ENCODE results near the gene MBTD1. TPM values are rescaled to one million over a fixed set of nuclear protein-coding genes. Genes with fewer than 3 reads are reported as not detected.
"Not testable (repeated sequence)": the region's sequence is repeated elsewhere in the genome, so short reads cannot be mapped to it uniquely, and the experiment has no call there.

Gene MBTD1
- polyA plus RNA-seq, 3 donors = 50.8 to 55.9 (median 51.2) TPM

DNA sequence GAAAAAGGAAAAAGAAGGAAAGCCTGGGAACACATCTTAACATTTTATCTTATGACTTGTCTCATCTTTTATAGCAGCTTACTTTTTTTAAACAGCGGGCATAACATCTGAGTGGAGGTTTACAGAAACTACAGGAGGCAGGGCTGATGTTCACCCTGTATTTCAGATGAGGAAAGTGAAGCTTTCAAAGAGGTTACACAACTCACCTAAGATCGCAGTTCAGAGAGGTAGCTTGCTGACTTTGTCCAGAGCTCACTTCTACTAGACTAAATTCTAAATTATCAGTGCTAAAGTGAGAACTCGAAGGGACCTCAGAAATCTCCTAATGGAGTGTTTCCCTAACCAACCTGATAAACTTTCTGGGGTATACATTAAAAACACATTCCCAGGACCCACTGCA is 3.7 kb downstream of the MBTD1 start:
- no peak for DNase-seq (ENCODE audit: low read depth in 3 of 3, low spot score in 2 of 3)

DNA sequence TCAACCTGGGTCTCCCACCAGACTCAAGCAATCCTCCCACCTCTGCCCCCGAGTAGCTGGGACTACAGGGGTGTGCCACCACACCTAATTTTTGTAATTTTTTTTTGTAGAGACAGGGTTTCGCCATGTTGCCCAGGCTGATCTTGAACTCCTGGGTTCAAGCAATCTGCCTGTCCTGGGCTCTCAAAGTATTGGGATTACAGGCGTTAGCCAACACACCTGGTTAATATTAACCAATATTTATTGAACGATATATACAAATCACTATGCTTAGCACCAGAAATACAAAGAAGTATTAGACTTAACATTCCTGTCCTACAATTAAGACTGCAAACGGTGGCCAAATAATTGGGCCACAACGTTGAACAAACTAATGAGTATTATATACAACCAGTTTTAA is 4.2 kb downstream of the MBTD1 start:
- DNase-seq (ENCODE audit: low read depth in 3 of 3, low spot score in 2 of 3) = no peak

DNA sequence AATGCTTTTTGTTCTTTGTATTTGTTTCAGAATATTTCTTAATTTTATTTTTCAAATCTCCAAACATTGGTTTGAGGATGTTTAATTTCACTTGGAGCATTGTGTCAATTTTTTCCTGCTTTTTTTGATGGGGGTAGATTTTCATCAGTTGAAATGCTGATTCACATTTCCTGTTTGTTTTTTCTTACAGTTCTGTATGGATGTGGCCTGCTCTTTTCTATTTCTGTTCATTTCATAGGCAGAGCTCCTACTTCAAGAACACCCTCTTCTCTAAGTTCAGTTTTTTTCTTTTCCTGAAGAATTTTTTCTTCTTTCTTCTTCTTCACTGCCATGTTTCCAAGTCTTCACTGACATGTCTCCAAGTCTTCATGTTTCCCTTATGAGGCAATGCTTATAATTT is 8.8 kb downstream of the MBTD1 start:
- DNase-seq (ENCODE audit: low read depth in 3 of 3, low spot score in 2 of 3) = no peak

DNA sequence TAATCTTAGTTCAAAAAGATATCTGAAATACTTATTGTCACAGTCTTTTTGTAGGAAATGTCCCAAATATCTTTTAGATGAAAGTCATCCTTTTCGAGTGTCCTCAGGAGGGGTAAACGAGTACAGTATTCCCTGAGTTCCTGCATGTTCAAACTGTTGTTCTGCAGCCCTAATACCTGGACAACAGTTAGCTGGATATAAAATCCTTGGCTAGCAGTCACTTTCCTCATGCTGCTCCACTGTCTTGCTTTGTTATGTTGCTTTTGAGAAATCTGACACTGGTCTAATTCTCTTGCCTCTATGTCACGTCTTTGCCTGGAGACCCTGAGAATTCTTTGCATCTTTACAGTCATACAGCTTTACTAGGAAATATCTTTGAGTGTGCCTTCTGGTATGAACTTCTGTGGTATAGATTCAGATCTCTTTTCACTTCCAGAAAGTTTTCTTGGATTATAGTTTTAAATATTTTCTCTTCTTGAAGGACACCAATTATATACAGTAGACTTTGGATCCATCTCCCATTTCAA is 9.5 kb downstream of the MBTD1 start:
- DNase-seq (ENCODE audit: low read depth in 3 of 3, low spot score in 2 of 3) = no peak

DNA sequence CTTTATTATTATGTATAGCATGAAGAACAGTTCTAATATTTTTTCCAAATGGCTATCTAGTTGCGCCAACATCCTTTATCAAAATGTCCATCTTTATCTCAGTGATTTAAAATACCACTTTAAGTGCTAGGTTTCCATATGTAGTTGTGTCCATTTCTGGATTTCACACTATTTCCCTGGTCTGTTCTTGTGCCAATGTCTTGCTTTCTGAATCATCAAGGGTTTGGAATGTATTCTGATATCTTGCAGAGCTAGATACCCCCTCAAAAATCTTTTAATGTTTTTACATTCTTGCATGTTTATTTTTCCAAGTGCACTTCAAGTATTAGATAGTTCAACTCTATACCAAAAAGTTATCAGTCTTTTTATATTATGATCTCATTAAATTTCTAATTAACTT is 14.3 kb downstream of the MBTD1 start:
- DNase-seq (ENCODE audit: low read depth in 3 of 3, low spot score in 2 of 3) = no peak

DNA sequence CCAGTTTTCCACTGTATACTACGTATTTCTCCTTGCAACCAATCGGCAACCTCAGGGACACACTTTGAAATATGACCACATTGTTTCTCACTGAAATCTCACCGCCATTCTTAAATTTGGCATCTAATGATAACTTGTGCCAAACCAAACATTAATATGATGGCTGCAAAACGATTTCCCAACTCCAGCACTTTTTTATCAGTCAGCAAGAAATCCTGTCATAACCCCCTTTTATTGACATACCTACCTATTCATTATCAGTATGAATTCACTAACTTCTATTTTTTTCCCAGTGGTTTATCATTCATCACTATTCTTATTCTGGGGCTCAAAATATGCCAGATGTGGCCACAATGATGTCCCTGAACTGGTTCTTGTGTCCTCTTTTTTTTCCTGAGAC is 15.8 kb downstream of the MBTD1 start:
- DNase-seq (ENCODE audit: low read depth in 3 of 3, low spot score in 2 of 3) = no peak

DNA sequence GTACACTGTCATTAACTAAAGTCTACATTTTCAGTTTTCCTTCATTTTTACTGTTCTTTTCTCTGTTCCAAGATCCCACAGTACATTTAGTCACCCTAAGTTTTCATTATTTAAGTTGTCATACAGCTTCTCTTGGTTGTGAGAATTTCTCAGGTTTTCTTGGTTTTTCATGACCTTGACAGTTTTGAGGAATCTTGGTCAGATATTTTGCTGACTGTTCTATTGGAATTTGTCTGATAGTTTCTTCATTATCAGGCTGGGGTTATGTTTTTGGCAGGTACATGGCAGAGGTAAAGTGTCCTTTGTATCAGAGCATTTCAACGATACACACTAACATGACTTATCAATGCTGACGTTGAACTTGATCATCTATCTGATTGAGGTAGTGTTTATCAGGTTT is 19.6 kb downstream of the MBTD1 start:
- DNase-seq (ENCODE audit: low read depth in 3 of 3, low spot score in 2 of 3) = no peak

DNA sequence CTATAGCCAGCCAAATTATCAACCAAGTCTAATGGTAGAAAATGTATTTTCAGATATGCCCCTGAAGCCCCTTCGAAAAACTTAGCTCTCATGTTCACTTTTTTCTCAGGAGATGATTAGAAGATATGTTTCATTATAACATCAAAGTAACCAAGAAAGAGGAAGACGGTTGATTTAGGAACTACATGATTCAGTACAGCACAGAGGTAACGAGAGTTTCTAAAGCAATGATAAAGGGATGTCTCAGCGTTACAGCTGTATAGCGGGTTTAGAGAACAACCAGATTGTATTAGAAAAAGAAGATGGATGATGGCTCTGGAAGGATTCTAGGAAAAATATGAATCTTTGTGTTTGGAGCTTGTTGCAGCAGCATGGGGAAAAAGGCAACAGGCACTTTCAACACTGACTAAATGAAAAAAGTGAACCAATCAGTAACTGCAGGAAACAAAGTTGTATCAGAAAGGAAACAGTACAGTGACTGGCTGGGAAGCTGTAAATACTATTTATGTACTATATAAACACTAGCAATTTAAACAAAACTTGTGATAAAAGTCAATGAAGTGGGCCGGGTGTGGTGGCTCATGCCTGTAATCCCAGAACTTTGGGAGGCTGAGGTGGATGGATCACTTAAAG is 21.5 kb downstream of the MBTD1 start:
- DNase-seq (ENCODE audit: low read depth in 3 of 3, low spot score in 2 of 3) = no peak

DNA sequence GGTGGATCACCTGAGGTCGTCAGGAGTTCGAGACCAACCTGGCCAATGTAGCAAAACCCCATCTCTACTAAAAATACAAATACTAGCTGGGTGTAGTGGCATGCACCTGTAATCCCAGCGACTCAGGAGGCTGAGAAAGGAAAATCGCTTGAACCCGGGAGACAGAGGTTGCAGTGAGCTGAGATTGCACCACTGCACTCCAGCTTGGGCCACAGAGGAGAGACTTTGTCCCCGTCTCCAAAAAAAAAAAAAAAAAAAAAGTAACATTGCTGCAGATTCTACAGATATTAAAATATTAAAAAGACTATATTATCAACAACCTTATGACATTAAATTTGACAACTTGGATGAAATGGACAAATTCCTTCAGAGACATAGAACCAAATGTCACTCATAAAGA is 25.7 kb downstream of the MBTD1 start:
- DNase-seq (ENCODE audit: low read depth in 3 of 3, low spot score in 2 of 3) = no peak

DNA sequence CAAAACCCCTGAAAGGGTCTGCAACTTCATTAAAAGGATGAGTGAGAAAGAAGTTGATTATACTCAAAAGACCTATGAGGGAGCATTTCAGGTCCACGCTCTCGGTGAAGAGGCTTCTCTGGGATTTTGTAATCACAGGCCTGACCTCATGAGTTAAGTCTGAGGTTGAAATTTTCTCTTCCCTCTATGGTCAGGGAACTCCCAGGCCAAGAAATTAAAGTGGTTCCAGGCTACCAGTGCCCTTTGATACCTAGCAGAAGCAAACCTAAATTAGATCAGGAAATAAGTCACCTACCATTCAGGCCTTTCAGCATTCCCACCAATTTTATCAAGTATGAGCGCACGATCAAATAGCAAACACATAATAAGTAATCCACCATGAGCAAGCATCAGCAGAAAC is 27.9 kb downstream of the MBTD1 start:
- DNase-seq (ENCODE audit: low read depth in 3 of 3, low spot score in 2 of 3) = no peak

DNA sequence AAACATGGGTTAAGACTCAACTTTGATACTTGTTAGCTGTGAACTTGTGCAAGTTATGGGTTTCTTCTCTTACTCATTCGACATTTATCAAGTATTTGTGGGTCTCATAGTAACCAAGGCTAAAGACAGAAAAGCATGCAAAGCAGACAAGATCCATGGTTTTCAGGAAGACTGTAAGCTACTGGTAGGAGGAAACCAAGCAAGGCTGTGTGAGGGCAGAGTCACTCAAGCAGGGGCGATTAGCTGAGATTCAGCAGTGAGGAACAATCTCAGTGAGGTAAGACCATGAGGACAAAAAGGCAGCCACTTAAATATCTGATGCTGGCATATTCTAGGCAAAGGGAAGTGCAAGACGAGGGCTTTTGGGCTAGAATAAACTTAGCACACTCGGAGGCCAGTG is 29.5 kb downstream of the MBTD1 start:
- DNase-seq (ENCODE audit: low read depth in 3 of 3, low spot score in 2 of 3) = no peak

DNA sequence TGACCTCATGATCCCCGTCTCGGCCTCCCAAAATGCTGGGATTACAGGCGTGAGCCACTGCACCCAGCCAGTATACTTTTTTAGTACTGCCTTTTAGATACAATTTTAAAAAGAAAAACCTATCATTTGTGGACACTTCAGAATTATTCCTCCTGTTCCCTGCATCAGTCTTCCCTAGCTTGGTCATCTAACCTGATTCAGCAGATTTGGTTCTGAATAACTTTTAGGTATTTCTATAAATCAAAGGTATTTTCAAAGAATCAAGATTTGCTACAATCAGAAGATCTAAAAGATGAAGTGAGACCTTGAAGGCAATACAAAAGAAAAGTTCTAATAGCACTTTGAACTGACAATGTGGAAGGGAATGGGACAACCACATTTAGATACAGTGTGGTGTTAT is 30.0 kb downstream of the MBTD1 start:
- no peak for DNase-seq (ENCODE audit: low read depth in 3 of 3, low spot score in 2 of 3)

DNA sequence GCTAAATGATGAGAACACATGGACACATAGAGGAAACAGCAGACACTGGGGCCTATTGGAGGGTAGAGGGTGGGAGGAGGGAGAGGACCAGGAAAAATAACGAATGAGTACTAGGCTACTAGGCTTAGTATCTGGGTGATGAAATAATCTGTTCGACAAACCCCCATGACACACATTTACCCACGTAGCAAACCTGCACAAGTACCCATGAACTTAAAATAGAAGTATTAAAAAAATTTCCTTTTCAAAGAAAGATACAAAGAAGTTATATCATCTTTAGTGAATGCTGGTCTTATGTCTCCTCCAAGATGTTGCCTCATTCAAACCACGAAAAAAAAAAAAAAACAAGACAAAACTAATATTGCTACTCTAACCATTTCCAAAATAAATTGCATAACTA is 31.7 kb downstream of the MBTD1 start:
- no peak for DNase-seq (ENCODE audit: low read depth in 3 of 3, low spot score in 2 of 3)

DNA sequence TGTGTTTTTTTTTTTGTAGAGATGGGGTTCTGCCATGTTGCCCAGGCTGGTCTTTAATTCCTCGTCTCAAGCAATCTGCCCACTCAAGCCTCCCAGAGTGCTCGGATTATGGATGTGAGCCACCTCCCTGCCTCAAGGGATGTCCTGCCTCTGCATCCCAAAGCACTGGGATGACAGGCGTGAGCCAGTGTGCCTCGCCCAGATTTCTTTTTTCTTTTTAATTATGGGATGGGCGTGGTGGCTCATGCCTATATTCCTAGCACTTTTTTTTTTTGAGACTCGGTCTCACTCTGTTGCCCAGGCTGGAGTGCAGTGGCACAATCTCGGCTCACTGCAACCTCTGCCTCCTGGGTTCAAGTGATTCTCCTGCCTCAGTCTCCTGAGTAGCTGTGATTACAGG is 34.3 kb downstream of the MBTD1 start:
- not testable (repeated sequence) for DNase-seq (ENCODE audit: low read depth in 3 of 3, low spot score in 2 of 3)

DNA sequence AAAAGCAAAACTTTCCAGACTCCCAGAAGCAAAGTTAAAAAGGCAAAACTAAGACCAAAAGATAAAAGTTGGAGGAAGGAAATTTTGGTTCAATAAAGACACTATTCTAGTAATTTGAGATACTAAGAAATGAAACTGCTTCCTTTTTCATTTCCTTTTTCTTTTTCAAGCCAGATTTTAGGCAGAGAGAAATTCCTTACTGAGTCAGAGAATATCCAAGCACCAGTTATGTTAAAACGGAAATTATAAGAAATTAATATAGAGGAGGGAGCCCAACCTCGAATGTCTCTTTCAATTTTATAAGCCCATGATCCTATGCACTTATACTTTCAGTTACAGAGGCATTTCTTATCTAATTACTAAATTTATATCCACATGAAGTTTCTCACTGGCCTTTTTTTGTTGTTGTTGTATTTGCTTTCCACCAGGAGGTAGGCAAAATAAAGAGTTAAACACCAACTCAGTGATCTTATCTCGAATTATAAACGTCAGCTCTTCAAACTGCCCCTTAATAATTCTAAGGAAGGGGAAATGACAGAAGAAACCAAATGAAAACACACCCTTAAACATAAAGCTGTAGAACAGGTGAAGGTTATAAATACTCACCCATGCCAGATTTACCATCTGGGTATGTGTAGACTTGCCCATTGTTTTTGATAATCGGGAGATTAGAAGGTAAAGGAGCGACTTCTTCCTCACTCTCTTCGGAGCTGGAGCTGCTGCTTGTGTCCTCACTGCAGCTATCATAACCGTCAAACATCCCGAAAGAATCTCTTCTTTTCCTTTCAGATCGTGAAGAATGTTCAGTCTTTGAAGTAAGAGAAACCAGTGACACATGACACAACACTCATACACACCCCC is 35.2 kb downstream of the MBTD1 start:
- no peak for DNase-seq (ENCODE audit: low read depth in 3 of 3, low spot score in 2 of 3)

DNA sequence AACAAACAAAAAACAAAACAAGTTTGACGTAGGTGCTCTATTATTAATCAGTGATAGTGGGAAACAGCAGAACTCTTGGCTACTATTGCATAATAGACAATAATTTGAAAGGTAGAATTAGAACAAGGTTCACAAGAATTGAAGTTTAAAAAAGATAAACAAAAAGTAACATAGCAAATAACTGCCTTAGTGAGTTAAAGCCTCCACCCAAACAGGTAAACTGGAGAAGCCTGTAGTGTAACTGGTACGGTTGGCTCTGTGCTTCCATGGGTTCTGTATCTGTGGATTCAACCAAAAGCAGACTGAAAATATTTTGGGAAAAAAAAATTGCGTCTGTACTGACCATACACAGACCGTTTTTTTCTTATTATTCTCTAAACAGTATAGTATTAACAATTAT is 38.5 kb downstream of the MBTD1 start:
- no peak for DNase-seq (ENCODE audit: low read depth in 3 of 3, low spot score in 2 of 3)

DNA sequence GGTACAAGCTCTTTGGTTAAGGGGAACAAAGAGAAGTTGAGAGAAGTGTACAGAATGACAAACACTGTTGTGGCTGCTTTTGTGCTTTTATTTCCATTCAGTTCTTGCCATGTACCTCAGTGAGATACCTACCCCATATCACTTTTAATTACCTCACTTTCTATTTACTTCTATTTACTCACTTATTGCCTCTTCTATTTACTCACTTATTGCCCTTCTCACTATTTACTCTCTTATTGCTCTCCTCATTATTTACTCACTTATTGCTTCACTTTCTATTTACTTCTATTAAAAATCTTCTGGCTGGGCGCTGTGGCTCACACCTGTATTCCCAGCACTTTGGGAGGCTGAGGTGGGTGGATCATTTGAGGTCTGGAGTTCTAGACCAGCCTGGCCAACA is 41.9 kb downstream of the MBTD1 start:
- no peak for DNase-seq (ENCODE audit: low read depth in 3 of 3, low spot score in 2 of 3)

DNA sequence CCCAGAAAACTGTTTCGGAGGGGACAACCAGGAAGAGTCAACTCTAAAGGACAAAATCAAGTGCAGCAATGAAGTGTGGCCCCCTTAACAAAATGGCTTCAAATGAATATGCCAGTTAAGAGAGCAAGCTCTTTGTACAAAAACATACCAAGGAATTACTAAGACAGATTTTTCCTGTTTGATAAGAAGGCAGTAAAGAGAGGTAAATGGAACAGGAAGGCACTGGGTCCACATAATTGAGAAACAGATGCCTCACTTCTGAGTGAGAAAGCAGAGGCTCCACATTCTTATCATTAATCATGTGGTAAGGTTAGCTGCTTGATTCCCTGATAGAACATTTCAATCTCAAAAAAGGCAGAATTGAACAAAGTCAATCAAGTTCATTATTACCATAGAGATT is 44.9 kb downstream of the MBTD1 start:
- DNase-seq (ENCODE audit: low read depth in 3 of 3, low spot score in 2 of 3) = no peak

DNA sequence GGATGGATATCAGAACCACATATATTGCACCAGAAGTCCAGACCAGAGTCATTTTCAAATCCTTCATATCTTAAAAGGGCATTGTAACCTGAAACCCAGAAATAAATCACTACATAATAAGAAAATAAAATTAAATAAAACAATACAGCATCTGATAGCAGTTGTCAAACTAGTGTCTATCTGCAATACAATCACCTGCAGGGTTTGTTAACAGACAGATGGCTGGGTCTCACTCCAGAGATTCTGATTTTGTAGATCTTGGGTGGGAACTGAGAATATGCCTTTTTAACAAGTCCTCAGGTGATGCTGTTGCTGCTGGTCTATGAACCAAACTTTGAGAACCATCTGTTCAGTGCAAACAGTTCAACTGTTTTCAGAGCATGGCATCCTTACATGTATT is 56.0 kb downstream of the MBTD1 start:
- no peak for DNase-seq (ENCODE audit: low read depth in 3 of 3, low spot score in 2 of 3)

DNA sequence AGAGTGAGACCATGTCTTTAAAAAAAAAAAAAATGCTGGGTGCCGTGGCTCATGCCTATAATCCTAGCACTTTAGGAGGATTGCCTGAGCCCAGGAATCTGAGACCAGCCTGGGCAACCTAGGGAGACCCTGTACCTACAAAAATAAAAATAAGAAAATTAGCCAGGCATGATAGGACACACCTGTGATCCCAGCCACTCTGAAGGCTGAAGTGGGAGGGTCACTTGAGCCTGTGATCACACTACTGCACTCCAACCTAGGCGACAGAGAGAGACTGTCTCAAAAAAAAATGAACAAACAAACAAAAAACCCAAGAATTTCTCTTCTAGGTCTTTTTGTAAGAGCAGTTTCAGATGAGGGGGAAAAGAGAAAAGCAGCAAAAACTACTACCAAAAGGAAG is 59.0 kb downstream of the MBTD1 start:
- no peak for DNase-seq (ENCODE audit: low read depth in 3 of 3, low spot score in 2 of 3)

DNA sequence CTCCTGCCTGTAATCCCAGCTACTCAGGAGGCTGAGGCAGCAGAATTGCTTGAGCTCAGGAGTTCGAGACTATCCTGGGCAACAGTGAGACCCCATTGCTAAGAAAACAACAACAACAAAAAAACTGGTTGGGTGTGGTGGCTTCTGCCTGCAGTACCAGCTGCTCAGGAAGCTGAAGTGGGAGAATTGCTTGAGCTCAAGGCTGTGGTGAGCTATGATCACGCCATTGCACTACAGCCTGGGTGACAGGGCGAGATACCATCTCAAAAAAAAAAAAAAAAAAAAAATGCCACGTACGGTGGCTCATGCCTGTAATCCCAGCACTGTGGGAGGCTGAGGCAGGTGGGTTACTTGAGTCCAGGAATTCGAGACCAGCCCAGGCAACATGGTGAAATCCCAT is 59.6 kb downstream of the MBTD1 start:
- no peak for DNase-seq (ENCODE audit: low read depth in 3 of 3, low spot score in 2 of 3)

DNA sequence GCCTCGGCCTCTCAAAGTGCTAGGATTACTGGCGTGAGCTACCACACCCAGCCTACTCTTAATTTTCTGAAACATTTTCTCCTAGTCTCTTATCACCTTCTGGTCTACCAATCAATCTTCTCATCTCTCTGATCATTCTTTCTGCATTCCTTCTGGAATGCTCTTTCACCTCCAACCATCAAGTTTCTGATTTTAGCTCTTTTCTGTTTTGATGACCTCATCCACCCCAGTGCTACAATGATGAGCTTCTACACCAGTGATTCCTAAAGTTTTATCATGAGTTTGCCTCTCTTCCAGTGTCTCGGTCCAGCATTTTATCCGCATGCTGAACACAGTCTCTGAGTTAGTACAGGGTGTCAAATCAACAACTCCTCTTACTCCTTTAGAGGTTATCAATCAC is 62.1 kb downstream of the MBTD1 start:
- no peak for DNase-seq (ENCODE audit: low read depth in 3 of 3, low spot score in 2 of 3)

Measured in right renal cortex interstitium (tissue), 3 donors.